Coronary artery (tissue), 2 donors: ENCODE measurements around the gene LAYN.

Experiments used
- DNase-seq: peaks from one replicate; pipeline ENCODE4 v3.0.0-alpha.2; 2017; ENCODE audit warnings: low spot score
- H3K27ac ChIP-seq, 2 donors: fragments of 200-600 bp; sonication (generic); one replicate each; pipeline ENCODE4 v1.5.1; 2016 to 2019
- H3K4me3 ChIP-seq: fragments of 200-600 bp; sonication (generic); 2 replicates; pipeline ENCODE4 v1.5.1; 2016; ENCODE audit warnings: mild to moderate bottlenecking, moderate library complexity
- TF ChIP-seq, protein P1 (sequence below): fragments of 200-600 bp; sonication (generic); IDR thresholded peaks from one replicate; pipeline ENCODE4 v1.5.1; 2019; ENCODE audit warnings: antibody characterized with exemption

The LAYN gene

DNA sequence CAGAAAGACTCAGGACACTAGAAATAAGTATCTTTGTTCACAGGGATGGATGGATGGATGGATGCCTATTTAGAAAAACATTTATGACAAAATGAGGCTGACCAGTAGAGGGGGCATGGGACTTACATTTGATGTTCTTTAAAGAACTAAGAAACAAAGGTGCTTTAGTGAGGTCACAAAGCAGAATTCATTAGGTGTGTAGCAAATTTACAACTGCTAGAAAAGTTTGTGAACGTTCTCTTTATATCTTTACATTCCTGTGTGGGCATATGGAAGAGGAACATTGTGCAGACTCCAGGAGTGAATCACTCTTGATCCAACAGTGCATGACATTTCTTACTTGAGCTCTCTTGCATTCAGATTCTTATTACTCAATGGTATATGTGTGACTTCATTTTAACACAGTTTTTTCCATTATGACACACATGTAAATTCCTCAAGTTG, 45.9 kb downstream of the LAYN start:
- Histone ChIP-seq H3K27ac (no peak overlapping the region), H3K4me3 (no peak overlapping the region)
- DNase-seq, result no peak
- TF ChIP-seq, protein P1, sequence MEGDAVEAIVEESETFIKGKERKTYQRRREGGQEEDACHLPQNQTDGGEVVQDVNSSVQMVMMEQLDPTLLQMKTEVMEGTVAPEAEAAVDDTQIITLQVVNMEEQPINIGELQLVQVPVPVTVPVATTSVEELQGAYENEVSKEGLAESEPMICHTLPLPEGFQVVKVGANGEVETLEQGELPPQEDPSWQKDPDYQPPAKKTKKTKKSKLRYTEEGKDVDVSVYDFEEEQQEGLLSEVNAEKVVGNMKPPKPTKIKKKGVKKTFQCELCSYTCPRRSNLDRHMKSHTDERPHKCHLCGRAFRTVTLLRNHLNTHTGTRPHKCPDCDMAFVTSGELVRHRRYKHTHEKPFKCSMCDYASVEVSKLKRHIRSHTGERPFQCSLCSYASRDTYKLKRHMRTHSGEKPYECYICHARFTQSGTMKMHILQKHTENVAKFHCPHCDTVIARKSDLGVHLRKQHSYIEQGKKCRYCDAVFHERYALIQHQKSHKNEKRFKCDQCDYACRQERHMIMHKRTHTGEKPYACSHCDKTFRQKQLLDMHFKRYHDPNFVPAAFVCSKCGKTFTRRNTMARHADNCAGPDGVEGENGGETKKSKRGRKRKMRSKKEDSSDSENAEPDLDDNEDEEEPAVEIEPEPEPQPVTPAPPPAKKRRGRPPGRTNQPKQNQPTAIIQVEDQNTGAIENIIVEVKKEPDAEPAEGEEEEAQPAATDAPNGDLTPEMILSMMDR, result peak; percentile 36

DNA sequence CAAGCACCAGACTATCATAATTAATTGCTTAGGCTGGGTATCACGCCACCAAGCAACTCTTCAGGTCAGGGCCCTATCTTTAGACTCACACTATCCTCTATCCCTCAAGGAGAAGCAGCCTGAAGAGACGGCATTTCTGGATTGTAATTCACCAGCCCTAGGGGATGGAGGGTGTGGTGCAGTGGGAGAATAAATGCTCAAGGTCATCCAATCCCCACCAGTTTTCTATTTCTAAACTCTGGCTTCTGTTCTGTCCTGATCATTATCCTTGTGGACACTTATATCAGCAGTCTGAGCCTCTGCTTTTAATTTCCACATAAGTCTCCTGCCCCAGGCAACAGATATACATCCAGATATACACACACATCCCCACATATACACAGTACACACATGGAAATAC, 48.6 kb downstream of the LAYN start:
- no peak for DNase-seq
- H3K27ac ChIP-seq, result no peak overlapping the region
- H3K4me3 ChIP-seq, result no peak overlapping the region
- TF ChIP-seq, protein P1, result no peak

DNA sequence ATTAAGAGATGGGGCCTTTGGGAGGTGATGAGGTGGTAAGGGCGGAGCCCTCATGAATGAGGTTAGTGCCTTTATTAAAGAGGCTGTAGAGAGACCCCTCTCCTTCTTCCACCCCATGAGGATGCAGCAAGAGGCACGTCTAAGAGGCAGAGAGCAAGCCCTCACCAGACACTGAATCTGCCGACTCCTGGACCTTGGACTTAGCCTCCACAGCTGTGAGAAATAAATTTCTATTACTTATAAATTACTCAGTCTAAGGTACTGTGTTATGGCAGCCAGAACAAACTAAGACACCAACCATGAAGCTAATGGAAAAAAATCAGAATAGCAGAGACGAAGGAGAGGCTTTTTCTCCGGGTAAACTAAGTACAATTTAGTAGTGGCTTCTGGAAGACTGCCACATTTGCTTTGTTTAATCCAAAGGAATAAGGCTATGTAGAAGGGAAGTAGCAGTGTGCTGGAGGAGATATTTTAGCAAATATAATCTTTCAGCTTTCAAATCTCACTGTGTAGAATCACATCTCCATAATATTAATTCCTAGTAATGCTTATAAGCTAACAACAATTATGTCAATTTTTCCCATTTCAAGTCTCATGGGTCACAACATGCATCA, 49.5 kb downstream of the LAYN start:
- TF ChIP-seq, protein P1, result no peak
- no peak for DNase-seq

GRCh38 chr11:111591187-111591960, 50.9 kb downstream of the LAYN start:
- H3K27ac ChIP-seq, result no peak overlapping the region
- DNase-seq, result no peak
- H3K4me3 ChIP-seq, result no peak overlapping the region
- TF ChIP-seq, protein P1, result no peak

More for the DNA sequence above, 49.5 kb downstream of the LAYN start:
- H3K4me3 ChIP-seq, result no peak overlapping the region
- H3K27ac ChIP-seq, result no peak overlapping the region

DNA sequence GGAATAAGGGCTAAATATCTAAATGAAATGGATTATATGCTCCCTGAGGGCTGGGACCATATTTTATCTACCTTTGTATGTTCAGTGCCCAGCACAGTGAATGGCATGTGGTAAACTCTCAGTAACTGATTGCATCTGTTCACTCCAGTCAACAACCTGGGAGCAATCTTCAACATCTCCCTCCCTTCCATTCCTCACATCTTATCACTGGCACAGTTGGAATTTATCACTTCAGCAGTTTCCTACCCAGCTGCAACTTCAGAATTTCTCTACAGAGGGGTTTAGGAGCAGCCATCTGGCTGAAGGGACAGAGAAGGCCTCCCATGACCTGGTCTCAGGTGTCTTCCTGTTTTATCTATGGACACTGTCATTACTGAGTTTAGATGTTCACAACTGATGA, 52.0 kb downstream of the LAYN start:
- TF ChIP-seq, protein P1, result no peak
- H3K27ac ChIP-seq, result no peak overlapping the region
- no peak overlapping the region for H3K4me3 ChIP-seq
- no peak for DNase-seq

GRCh38 chr11:111596319-111596718, 55.8 kb downstream of the LAYN start:
- TF ChIP-seq, protein P1, result no peak
- Histone ChIP-seq H3K4me3 (no peak overlapping the region), H3K27ac (no peak overlapping the region)
- no peak for DNase-seq

DNA sequence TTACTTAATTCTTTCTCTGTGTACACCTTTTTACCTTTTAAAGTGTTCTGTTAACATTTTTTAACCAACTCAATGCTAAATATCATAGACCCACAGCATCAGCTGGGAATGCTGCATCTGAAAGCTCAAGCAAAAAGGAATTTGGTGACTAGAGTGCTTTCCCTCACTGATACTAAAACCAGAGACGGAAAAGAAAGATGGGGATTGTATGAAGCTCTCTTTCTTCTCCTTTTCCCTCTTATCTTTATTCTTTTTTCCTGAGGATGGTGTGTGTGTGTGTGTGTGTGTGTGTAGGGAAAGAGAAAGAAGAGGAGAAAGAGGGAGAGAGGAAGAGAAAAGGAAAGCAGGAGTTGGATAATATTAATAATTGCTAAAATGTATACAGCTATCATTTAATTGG, 57.6 kb downstream of the LAYN start:
- no peak overlapping the region for H3K4me3 ChIP-seq
- no peak overlapping the region for H3K27ac ChIP-seq
- TF ChIP-seq, protein P1, result no peak
- no peak for DNase-seq
